AG04450 (cell line): ENCODE results near the gene CAB39. TPM values are rescaled to one million over a fixed set of nuclear protein-coding genes. Genes with fewer than 3 reads are reported as not detected.
"Not testable (repeated sequence)": the region's sequence is repeated elsewhere in the genome, so short reads cannot be mapped to it uniquely, and the experiment has no call there.

Experiments used
- CTCF ChIA-PET: fragments of 300-600, 350-600 bp; formaldehyde crosslinking; extraction: SDS; loops from one replicate; lab custom pipeline; 2022; ENCODE audit warnings: antibody characterized with exemption, inconsistent platforms; lab: Charles Lee
- POLR2A ChIA-PET: fragments of 350-600 bp; formaldehyde crosslinking; extraction: SDS; loops from one replicate; lab custom pipeline; 2021; ENCODE audit warnings: antibody characterized with exemption, inconsistent platforms; lab: Yijun Ruan, JAX
- DNase-seq: peaks from one replicate; pipeline ENCODE4 v3.0.0-alpha.2; 2011; ENCODE audit warnings: low read depth, low spot score
- H3K27ac ChIP-seq: one replicate; pipeline ENCODE4 v1.5.1; 2012; ENCODE audit warnings: low read depth, low read length, control low read depth
- H3K27me3 ChIP-seq: one replicate; pipeline ENCODE4 v1.6.0; 2012; ENCODE audit warnings: low read length; ENCODE audit not compliant: control insufficient read depth, insufficient read depth
- H3K4me3 ChIP-seq: 2 replicates; pipeline ENCODE4 v1.5.1; 2011; ENCODE audit warnings: mild to moderate bottlenecking, low read depth, low read length, control low read depth
- H3K9me3 ChIP-seq: 2 replicates; pipeline ENCODE4 v1.5.1; 2012; ENCODE audit warnings: low read length; ENCODE audit not compliant: control insufficient read depth, insufficient read depth
- polyA plus RNA-seq: library from polyadenylated mRNA; depleted of rRNA; stranded (reverse); fragments of >200 nt; gene quantifications from 2 replicates; pipeline ENCODE4 v1.2.3, GENCODE V29; 2011
- TF ChIP-seq, protein P1 (sequence below): IDR thresholded peaks from 2 replicates; pipeline ENCODE4 v1.5.1; 2011; ENCODE audit warnings: low read depth, low read length, control low read depth, inconsistent platforms

CAB39 gene
- polyA plus RNA-seq, 1 experiment, result 72.7 TPM

DNA sequence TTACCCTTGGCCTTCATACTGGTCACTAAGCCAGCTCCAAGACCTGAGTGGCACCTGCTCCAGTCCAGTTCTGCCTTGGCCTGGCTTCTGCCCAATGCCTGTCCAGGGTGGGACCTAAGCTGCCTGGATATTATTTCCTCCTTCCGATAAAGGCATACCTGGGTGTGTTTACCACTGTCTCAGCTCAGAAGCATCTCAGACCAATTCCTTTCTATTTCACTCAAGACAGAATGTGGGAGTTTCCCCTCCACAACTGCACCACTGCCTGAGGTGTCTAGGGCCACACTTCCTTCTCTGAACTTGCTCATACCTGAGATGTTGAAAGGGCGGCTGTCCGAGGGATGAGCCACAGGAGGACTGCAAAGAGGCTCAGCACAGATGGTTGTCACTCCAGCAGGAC, 18.4 kb upstream of the CAB39 start:
- POLR2A ChIA-PET, result no interaction called here
- TF ChIP-seq, protein P1, sequence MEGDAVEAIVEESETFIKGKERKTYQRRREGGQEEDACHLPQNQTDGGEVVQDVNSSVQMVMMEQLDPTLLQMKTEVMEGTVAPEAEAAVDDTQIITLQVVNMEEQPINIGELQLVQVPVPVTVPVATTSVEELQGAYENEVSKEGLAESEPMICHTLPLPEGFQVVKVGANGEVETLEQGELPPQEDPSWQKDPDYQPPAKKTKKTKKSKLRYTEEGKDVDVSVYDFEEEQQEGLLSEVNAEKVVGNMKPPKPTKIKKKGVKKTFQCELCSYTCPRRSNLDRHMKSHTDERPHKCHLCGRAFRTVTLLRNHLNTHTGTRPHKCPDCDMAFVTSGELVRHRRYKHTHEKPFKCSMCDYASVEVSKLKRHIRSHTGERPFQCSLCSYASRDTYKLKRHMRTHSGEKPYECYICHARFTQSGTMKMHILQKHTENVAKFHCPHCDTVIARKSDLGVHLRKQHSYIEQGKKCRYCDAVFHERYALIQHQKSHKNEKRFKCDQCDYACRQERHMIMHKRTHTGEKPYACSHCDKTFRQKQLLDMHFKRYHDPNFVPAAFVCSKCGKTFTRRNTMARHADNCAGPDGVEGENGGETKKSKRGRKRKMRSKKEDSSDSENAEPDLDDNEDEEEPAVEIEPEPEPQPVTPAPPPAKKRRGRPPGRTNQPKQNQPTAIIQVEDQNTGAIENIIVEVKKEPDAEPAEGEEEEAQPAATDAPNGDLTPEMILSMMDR, result no peak
- Histone ChIP-seq H3K27ac (no peak overlapping the region), H3K27me3 (no peaks in the 10 kb centered on the region), H3K9me3 (no peaks in the 10 kb centered on the region), H3K4me3 (no peak overlapping the region)
- CTCF ChIA-PET, result no interaction called here
- DNase-seq, result no peak

DNA sequence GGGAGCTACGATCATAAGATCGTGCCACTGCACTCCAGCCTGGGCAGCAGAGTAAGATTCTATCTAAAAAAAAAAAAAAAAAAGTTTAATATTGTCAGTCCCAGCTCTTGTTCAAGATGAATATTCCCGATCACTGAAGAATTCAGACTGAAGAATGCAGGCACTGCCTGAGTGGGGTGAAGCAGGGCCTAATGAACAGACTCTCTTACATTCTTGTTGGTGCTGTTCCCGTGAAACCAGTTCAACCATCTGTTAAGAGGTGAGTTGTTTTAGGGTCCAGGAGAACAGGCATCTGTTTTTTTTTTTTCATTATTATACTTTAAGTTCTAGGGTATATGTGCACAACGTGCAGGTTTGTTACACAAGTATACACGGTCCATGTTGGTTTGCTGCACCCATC, 17.1 kb upstream of the CAB39 start:
- Histone ChIP-seq H3K27ac (no peak overlapping the region), H3K27me3 (no peaks in the 10 kb centered on the region), H3K4me3 (no peak overlapping the region), H3K9me3 (no peaks in the 10 kb centered on the region)
- ChIA-PET CTCF (interaction anchor here (0.6 to 0.8 kb wide), 2 partner anchors 27 to 103 kb away, joined by 3 to 5 read pairs; no protein-coding TSS in a partner anchor), POLR2A (no interaction called here)
- DNase-seq, result no peak
- TF ChIP-seq, protein P1, result no peak

DNA sequence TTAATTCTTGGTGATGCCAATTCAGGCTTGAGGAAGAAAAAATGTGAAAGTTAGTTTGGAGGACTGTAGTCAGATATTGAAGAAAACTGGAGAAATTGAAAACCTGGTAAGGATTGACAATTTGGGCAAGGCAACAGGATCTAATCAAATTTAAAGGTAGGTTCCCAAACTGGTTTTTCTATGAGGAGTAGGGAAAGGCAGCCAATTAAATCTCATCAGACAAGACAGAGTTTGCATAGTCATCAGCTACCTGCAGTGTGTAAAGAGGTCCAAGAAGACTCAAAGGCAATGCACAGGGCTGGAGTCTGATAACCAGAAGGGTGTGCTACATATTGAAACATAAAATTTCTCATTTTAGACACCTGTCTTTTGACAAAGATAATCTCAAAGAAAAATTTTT, 16.0 kb upstream of the CAB39 start:
- ChIA-PET CTCF (no interaction called here), POLR2A (no interaction called here)
- no peak for DNase-seq
- H3K27me3 ChIP-seq, result no peaks in the 10 kb centered on the region
- H3K4me3 ChIP-seq, result no peak overlapping the region
- TF ChIP-seq, protein P1, result no peak
- no peaks in the 10 kb centered on the region for H3K9me3 ChIP-seq
- no peak overlapping the region for H3K27ac ChIP-seq

DNA sequence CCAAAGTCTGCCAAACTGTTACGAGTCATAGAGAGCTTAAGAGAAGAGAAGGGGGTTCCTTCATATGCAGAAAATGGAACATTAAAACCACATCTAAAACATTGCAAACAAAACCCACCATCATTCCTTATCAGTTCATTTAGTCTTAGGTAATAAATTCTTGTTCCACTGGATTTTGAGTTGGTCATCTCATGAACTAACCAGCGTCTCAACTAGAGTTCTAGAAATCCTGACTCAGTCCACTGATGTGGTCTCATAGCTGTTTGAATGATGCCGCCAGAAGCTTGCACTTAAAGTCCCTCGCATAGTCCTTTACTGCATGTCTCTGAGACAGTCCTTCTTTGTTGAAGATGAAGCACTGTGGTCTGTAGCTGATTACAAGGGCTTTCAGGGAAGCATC, 15.0 kb upstream of the CAB39 start:
- POLR2A ChIA-PET, result no interaction called here
- no peaks in the 10 kb centered on the region for H3K9me3 ChIP-seq
- H3K27ac ChIP-seq, result no peak overlapping the region
- no peak overlapping the region for H3K4me3 ChIP-seq
- TF ChIP-seq, protein P1, result no peak
- CTCF ChIA-PET, result no interaction called here
- no peaks in the 10 kb centered on the region for H3K27me3 ChIP-seq
- DNase-seq, result no peak

DNA sequence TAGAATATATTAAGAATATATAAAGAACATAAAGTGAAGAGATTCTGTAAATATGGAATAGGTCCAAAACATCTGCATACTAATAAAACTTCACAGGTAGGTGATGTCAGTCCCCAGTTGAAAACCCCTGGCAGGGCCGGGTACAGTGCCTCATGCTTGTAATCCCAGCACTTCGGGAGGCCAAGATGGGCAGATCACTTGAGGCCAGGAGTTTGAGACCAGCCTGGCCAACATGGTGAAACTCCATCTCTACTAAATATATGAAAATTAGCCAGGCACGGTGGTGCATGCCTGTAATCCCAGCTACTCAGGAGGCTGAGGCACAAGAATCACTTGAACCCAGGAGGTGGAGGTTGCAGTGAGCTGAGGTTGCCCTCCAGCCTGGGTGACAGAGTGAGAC, 13.9 kb upstream of the CAB39 start:
- CTCF ChIA-PET, result interaction anchor here (0.6 to 1.2 kb wide), 2 partner anchors 100 to 892 kb away, joined by 3 to 7 read pairs; no protein-coding TSS in a partner anchor
- DNase-seq, POLR2A ChIA-PET, H3K27ac ChIP-seq, H3K27me3 ChIP-seq, H3K9me3 ChIP-seq, H3K4me3 ChIP-seq: not testable (repeated sequence)

DNA sequence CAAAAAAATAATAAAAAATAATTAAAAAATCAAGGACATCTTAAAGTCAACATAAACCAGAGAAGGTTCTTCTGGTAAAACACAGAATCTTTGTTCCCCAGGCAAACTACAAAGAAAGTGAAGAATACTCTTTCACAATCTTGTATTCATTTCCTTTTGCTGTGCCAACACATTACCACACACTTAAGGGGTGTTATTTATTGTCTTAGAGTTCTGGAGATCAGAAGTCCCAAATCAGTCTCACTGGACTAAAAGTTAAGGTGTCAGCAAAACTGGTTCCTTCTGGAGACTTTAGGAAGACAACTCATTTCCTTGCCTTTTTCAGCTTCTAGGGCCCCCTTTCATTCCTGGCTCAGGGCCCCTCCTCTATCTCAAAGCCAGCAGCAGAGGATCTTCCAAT, 12.2 kb upstream of the CAB39 start:
- Histone ChIP-seq H3K4me3 (no peak overlapping the region), H3K27ac (no peak overlapping the region), H3K27me3 (no peaks in the 10 kb centered on the region), H3K9me3 (no peaks in the 10 kb centered on the region)
- POLR2A ChIA-PET, result no interaction called here
- DNase-seq, result no peak
- CTCF ChIA-PET, result no interaction called here
- TF ChIP-seq, protein P1, result no peak
